DMS114 treated with DMSO at 0.1 percent for 48 hours (cell line): ENCODE results near the gene CMIP.
"Not testable (repeated sequence)": the region's sequence is repeated elsewhere in the genome, so short reads cannot be mapped to it uniquely, and the experiment has no call there.

Experiments used
- DNase-seq: peaks from one replicate; lab custom pipeline; 2025; ENCODE audit not compliant: unreplicated experiment; lab: John Stamatoyannopoulos, UW

CMIP gene

GRCh38 chr16:81444448-81445121 lies at the start of gene CMIP:
CMIP (plus strand) TSS chr16:81444808.
- peak; percentile 21 for DNase-seq

- DNase-seq = no peak
These were observed 49.5 kb upstream of the CMIP start for GRCh38 chr16:81394966-81395655.

GRCh38 chr16:81397058-81397878 lies 47.3 kb upstream of the CMIP start:
- no peak for DNase-seq

- DNase-seq = no peak
These were observed 46.6 kb upstream of the CMIP start for GRCh38 chr16:81397879-81398520.

- DNase-seq = no peak
These were observed 44.7 kb upstream of the CMIP start for GRCh38 chr16:81399909-81400308.

- no peak for DNase-seq
These were observed 43.3 kb upstream of the CMIP start for GRCh38 chr16:81401035-81401950.

GRCh38 chr16:81403208-81403600 lies 41.4 kb upstream of the CMIP start:
- DNase-seq = no peak

- peak; percentile 75 for DNase-seq
These were observed 40.8 kb upstream of the CMIP start for GRCh38 chr16:81403601-81404391.

- not testable (repeated sequence) for DNase-seq
These were observed 39.6 kb upstream of the CMIP start for GRCh38 chr16:81405002-81405401.

- DNase-seq = no peak
These were observed 38.9 kb upstream of the CMIP start for GRCh38 chr16:81405702-81406113.

GRCh38 chr16:81408409-81408950 lies 36.1 kb upstream of the CMIP start:
- no peak for DNase-seq

GRCh38 chr16:81409016-81409556 lies 35.5 kb upstream of the CMIP start:
- no peak for DNase-seq

- no peak for DNase-seq
These were observed 33.8 kb upstream of the CMIP start for GRCh38 chr16:81410643-81411293.

GRCh38 chr16:81413245-81413990 lies 31.2 kb upstream of the CMIP start:
- no peak for DNase-seq

- no peak for DNase-seq
These were observed 28.9 kb upstream of the CMIP start for GRCh38 chr16:81415751-81416150.

GRCh38 chr16:81416749-81417148 lies 27.9 kb upstream of the CMIP start:
- no peak for DNase-seq

- DNase-seq = no peak
These were observed 27.4 kb upstream of the CMIP start for GRCh38 chr16:81417210-81417609.

- DNase-seq = no peak
These were observed 24.8 kb upstream of the CMIP start for GRCh38 chr16:81419806-81420205.
